Measurements from ENCODE around the gene SCP2.

Gene SCP2

GRCh38 chr1:53074313-53075154, 147.5 kb downstream of the SCP2 start:
- DNase-seq, result peak in 8 of 42 donors; percentile 2 to 7 (median 5)
- intact Hi-C loops (cut with DNase I), result no loop called here

GRCh38 chr1:53075206-53075605, 148.1 kb downstream of the SCP2 start:
- intact Hi-C loops (cut with DNase I), result no loop called here
- DNase-seq, result peak in 6 of 42 donors; percentile 0 to 18 (median 7)

GRCh38 chr1:53075761-53076163, 148.7 kb downstream of the SCP2 start:
- peak in 5 of 42 donors; percentile 3 to 26 (median 15) for DNase-seq
- intact Hi-C loops (cut with DNase I), result no loop called here

- peak in 4 of 42 donors; percentile 1 to 36 (median 5) for DNase-seq
- intact Hi-C loops (cut with DNase I), result no loop called here
Observed at GRCh38 chr1:53076165-53076564, 149.1 kb downstream of the SCP2 start.

- intact Hi-C loops (cut with DNase I), result no loop called here
- DNase-seq, result peak in 3 of 42 donors; percentile 2 to 32 (median 14)
Observed at GRCh38 chr1:53076721-53077598, 149.9 kb downstream of the SCP2 start.

GRCh38 chr1:53077599-53077965, 150.5 kb downstream of the SCP2 start:
- intact Hi-C loops (cut with DNase I), result no loop called here

GRCh38 chr1:53078333-53079101, 151.4 kb downstream of the SCP2 start:
- DNase-seq, result no peak
- intact Hi-C loops (cut with DNase I), result no loop called here

More at GRCh38 chr1:53077599-53077965, 150.5 kb downstream of the SCP2 start:
- no peak for DNase-seq

GRCh38 chr1:53079251-53079650, 152.2 kb downstream of the SCP2 start:
- intact Hi-C loops (cut with DNase I), result no loop called here
- no peak for DNase-seq

GRCh38 chr1:53080041-53080440, 153.0 kb downstream of the SCP2 start:
- intact Hi-C loops (cut with DNase I), result no loop called here
- no peak for DNase-seq

- no peak for DNase-seq
- intact Hi-C loops (cut with DNase I), result no loop called here
Observed at GRCh38 chr1:53080769-53081168, 153.7 kb downstream of the SCP2 start.

- no peak for DNase-seq
- intact Hi-C loops (cut with DNase I), result no loop called here
Observed at GRCh38 chr1:53081384-53082066, 154.4 kb downstream of the SCP2 start.

- intact Hi-C loops (cut with DNase I), result no loop called here
- no peak for DNase-seq
Observed at GRCh38 chr1:53082826-53083455, 155.9 kb downstream of the SCP2 start.

GRCh38 chr1:53083636-53084588, 156.8 kb downstream of the SCP2 start:
- intact Hi-C loops (cut with DNase I), result no loop called here
- no peak for DNase-seq

GRCh38 chr1:53084589-53084971, 157.5 kb downstream of the SCP2 start:
- no peak for DNase-seq
- intact Hi-C loops (cut with DNase I), result no loop called here

GRCh38 chr1:53085405-53085804, 158.3 kb downstream of the SCP2 start:
- intact Hi-C loops (cut with DNase I), result no loop called here
- no peak for DNase-seq

- intact Hi-C loops (cut with DNase I), result no loop called here
- DNase-seq, result no peak
Observed at GRCh38 chr1:53086491-53087070, 159.5 kb downstream of the SCP2 start.

All from head of caudate nucleus (tissue), 42 donors.